ENCODE data around the gene SOX6.

- TF ChIP-seq POLR2A (IDR thresholded peaks at IDR 0.05; ENCODE audit: low read depth, low read length) (no peak), EZH2 (IDR thresholded peaks at IDR 0.05; ENCODE audit: borderline replicate concordance, low read depth, low read length, severe bottlenecking) (no peak), CTCF (IDR thresholded peaks at IDR 0.05; ENCODE audit: extremely low read depth in 1 of 2, insufficient read depth in 1 of 2, low read depth in 1 of 2, low read length in 2 of 2) (no peak), POLR2AphosphoS5 (IDR thresholded peaks at IDR 0.05; ENCODE audit: insufficient read depth, low read depth, low read length) (no peak), MYC (IDR thresholded peaks at IDR 0.05; ENCODE audit: low read depth, low read length) (no peak), MAX (IDR thresholded peaks at IDR 0.05; ENCODE audit: insufficient read depth, insufficient read length) (no peak)
Measured at GRCh38 chr11:16086229-16086819, 270.0 kb downstream of the SOX6 start.
